OCI-M2 (cell line): ENCODE measurements around the gene CSAD.
"Not testable (repeated sequence)": the region's sequence is repeated elsewhere in the genome, so short reads cannot be mapped to it uniquely, and the experiment has no call there.

Experiments used
- DNase-seq: peaks from one replicate; lab custom pipeline; 2025; ENCODE audit not compliant: unreplicated experiment; lab: John Stamatoyannopoulos, UW

The CSAD gene

GRCh38 chr12:53180931-53181645 lies 363 bp upstream of the CSAD start:
- DNase-seq, result no peak

GRCh38 chr12:53179687-53180219 lies 972 bp downstream of the CSAD start:
- DNase-seq, result no peak

GRCh38 chr12:53178803-53179202 lies 1.9 kb downstream of the CSAD start:
- not testable (repeated sequence) for DNase-seq

- not testable (repeated sequence) for DNase-seq
Observed at GRCh38 chr12:53177447-53177846, 3.3 kb downstream of the CSAD start.

GRCh38 chr12:53176750-53177149 lies 4.0 kb downstream of the CSAD start:
- DNase-seq, result no peak

- DNase-seq, result no peak
Observed at GRCh38 chr12:53174881-53175491, 5.7 kb downstream of the CSAD start.

- DNase-seq, result no peak
Observed at GRCh38 chr12:53173085-53173715, 7.5 kb downstream of the CSAD start.

GRCh38 chr12:53172352-53172751 lies 8.4 kb downstream of the CSAD start:
- no peak for DNase-seq

- DNase-seq, result no peak
Observed at GRCh38 chr12:53171725-53172329, 8.9 kb downstream of the CSAD start.

GRCh38 chr12:53170876-53171724 lies 9.6 kb downstream of the CSAD start:
- DNase-seq, result no peak

GRCh38 chr12:53170215-53170614 lies 10.5 kb downstream of the CSAD start:
- no peak for DNase-seq

GRCh38 chr12:53169644-53170043 lies 11.1 kb downstream of the CSAD start:
- DNase-seq, result no peak

- DNase-seq, result no peak
Observed at GRCh38 chr12:53166837-53167236, 13.9 kb downstream of the CSAD start.

- not testable (repeated sequence) for DNase-seq
Observed at GRCh38 chr12:53163008-53163407, 17.7 kb downstream of the CSAD start.

GRCh38 chr12:53161119-53161911 lies 19.4 kb downstream of the CSAD start:
- no peak for DNase-seq

GRCh38 chr12:53160673-53161072 lies 20.1 kb downstream of the CSAD start:
- DNase-seq, result no peak

GRCh38 chr12:53160000-53160399 lies 20.7 kb downstream of the CSAD start:
- no peak for DNase-seq

GRCh38 chr12:53159195-53159839 lies 21.4 kb downstream of the CSAD start:
- peak; percentile 47 for DNase-seq

- no peak for DNase-seq
Observed at GRCh38 chr12:53152390-53152789, 28.3 kb downstream of the CSAD start.
